Thyroid gland (tissue), 4 donors: ENCODE results near the gene ADCY1. TPM values are rescaled to one million over a fixed set of nuclear protein-coding genes. Genes with fewer than 3 reads are reported as not detected.

Experiments used
- DNase-seq, 2 donors: peaks; one replicate each; pipeline ENCODE4 v3.0.0-alpha.2; 2019
- H3K27ac ChIP-seq, 3 donors: fragments of 200-600 bp; sonication (generic); 1 replicate in 2 of 3; 2 replicates in 1 of 3; pipeline ENCODE4 v1.5.1; 2016 to 2019; ENCODE audit warnings: mild to moderate bottlenecking in 1 of 3, moderate library complexity in 1 of 3
- H3K27me3 ChIP-seq: fragments of 200-600 bp; sonication (generic); one replicate; pipeline ENCODE4 v1.5.1; 2019
- H3K36me3 ChIP-seq, 2 donors: fragments of 200-600 bp; sonication (generic); one replicate each; pipeline ENCODE4 v1.5.1; 2016 to 2019
- H3K4me1 ChIP-seq, 2 donors: fragments of 200-600 bp; sonication (generic); one replicate each; pipeline ENCODE4 v1.5.1; 2017 to 2019
- H3K4me3 ChIP-seq, 3 donors: fragments of 200-600 bp; sonication (generic); replicated peaks in 1 of 3; 1 replicate in 2 of 3; 2 replicates in 1 of 3; pipeline ENCODE4 v1.5.1; 2016; ENCODE audit warnings: mild to moderate bottlenecking in 1 of 3
- H3K9me3 ChIP-seq: fragments of 200-600 bp; sonication (generic); one replicate; pipeline ENCODE4 v1.5.1; 2017
- CTCF ChIP-seq, 6 experiments: fragments of 200-600 bp in 3 of 6; fragments of 450-650 bp in 3 of 6; sonication (generic) in 3 of 6; IDR thresholded peaks; one replicate each; pipeline ENCODE4 v1.5.1; 2016 to 2019; ENCODE audit warnings: antibody characterized with exemption in 6 of 6, mild to moderate bottlenecking in 2 of 6, inconsistent platforms in 1 of 6, moderate library complexity in 1 of 6
- POLR2A ChIP-seq, 2 donors: fragments of 450-650 bp; IDR thresholded peaks; one replicate each; pipeline ENCODE4 v1.6.1; 2017; ENCODE audit warnings: antibody characterized with exemption in 2 of 2, mild to moderate bottlenecking in 2 of 2, moderate library complexity in 1 of 2
- WGBS, 2 donors: methylation state at CpG; one replicate each; pipeline ENCODE4 v1.1.5; 2017; 5-methylcytosine and 5-hydroxymethylcytosine counted together
- intact Hi-C: fragments of 100-400 bp; cut with DNase I; formaldehyde crosslinking; loops from one replicate; pipeline ENCODE4 v1.15.1; 2023
- total RNA-seq, 4 donors: library from RNA; depleted of rRNA; stranded (reverse); fragments of >200 nt; gene quantifications; one replicate each; pipeline ENCODE4 v1.2.3, GENCODE V29; 2016

The ADCY1 gene
- total RNA-seq, 4 donors from 2014 or later, result 5.8 to 11.6 (median 7.7) TPM

GRCh38 chr7:45642044-45642443 lies 67.9 kb downstream of the ADCY1 start:
- no peaks in the 10 kb centered on the region for H3K27me3 ChIP-seq
- peaks cover 3% of the 10 kb centered on the region in 2 donors for H3K4me1 ChIP-seq
- DNase-seq, result no peak
- TF ChIP-seq CTCF (IDR thresholded peaks at IDR 0.05), result no peak
- TF ChIP-seq POLR2A (IDR thresholded peaks at IDR 0.05), result no peak
- no peaks in the 10 kb centered on the region for H3K9me3 ChIP-seq
- intact Hi-C loops, result no loop called here
- 90 to 91% methylated on average over 1 of the region's 1 CpG for WGBS, 2 donors
- no peak overlapping the region for H3K4me3 ChIP-seq
- no peak overlapping the region for H3K27ac ChIP-seq
- no peaks in the 10 kb centered on the region for H3K36me3 ChIP-seq

GRCh38 chr7:45643630-45644029 lies 69.5 kb downstream of the ADCY1 start:
- intact Hi-C loops, result no loop called here
- Histone ChIP-seq H3K9me3 (no peaks in the 10 kb centered on the region), H3K27ac (no peak overlapping the region), H3K27me3 (no peaks in the 10 kb centered on the region), H3K4me1 (peaks cover 3% of the 10 kb centered on the region in 2 donors), H3K4me3 (no peak overlapping the region), H3K36me3 (no peaks in the 10 kb centered on the region)
- TF ChIP-seq POLR2A (IDR thresholded peaks at IDR 0.05), result no peak
- no peak for TF ChIP-seq CTCF (IDR thresholded peaks at IDR 0.05)
- DNase-seq, result no peak
- 87 to 92% methylated on average over 7 of the region's 7 CpGs for WGBS, 2 donors

GRCh38 chr7:45644237-45644636 lies 70.1 kb downstream of the ADCY1 start:
- Histone ChIP-seq H3K4me3 (no peak overlapping the region), H3K27ac (no peak overlapping the region), H3K36me3 (no peaks in the 10 kb centered on the region), H3K27me3 (no peaks in the 10 kb centered on the region), H3K4me1 (peaks cover 3% of the 10 kb centered on the region in 2 donors), H3K9me3 (no peaks in the 10 kb centered on the region)
- intact Hi-C loops, result no loop called here
- DNase-seq, result no peak
- no peak for TF ChIP-seq POLR2A (IDR thresholded peaks at IDR 0.05)
- no peak for TF ChIP-seq CTCF (IDR thresholded peaks at IDR 0.05)
- WGBS, 2 donors, result 88 to 95% methylated on average over 4 of the region's 4 CpGs

GRCh38 chr7:45645141-45645969 lies 71.2 kb downstream of the ADCY1 start:
- 88 to 94% methylated on average over 8 of the region's 8 CpGs for WGBS, 2 donors
- DNase-seq, result no peak
- H3K27me3 ChIP-seq, result no peaks in the 10 kb centered on the region
- no peaks in the 10 kb centered on the region for H3K9me3 ChIP-seq
- H3K36me3 ChIP-seq, result no peaks in the 10 kb centered on the region
- no peak overlapping the region for H3K27ac ChIP-seq
- intact Hi-C loops, result no loop called here
- H3K4me3 ChIP-seq, result no peak overlapping the region
- peaks cover 3% of the 10 kb centered on the region in 2 donors for H3K4me1 ChIP-seq
- no peak for TF ChIP-seq CTCF (IDR thresholded peaks at IDR 0.05)
- no peak for TF ChIP-seq POLR2A (IDR thresholded peaks at IDR 0.05)

GRCh38 chr7:45646207-45646821 lies 72.1 kb downstream of the ADCY1 start:
- 67 to 100% methylated on average over 1 to 5 of the region's 6 CpGs for WGBS, 2 donors
- intact Hi-C loops, result no loop called here
- Histone ChIP-seq H3K4me3 (no peak overlapping the region), H3K9me3 (no peaks in the 10 kb centered on the region), H3K27ac (no peak overlapping the region), H3K4me1 (peaks cover 3% of the 10 kb centered on the region in 2 donors), H3K27me3 (no peaks in the 10 kb centered on the region), H3K36me3 (no peaks in the 10 kb centered on the region)
- TF ChIP-seq CTCF (IDR thresholded peaks at IDR 0.05) (no peak), POLR2A (IDR thresholded peaks at IDR 0.05) (no peak)
- no peak for DNase-seq
